Liver (tissue), 9 donors: ENCODE measurements around the gene CCDC92B. TPM values are rescaled to one million over a fixed set of nuclear protein-coding genes. Genes with fewer than 3 reads are reported as not detected.

ENCODE experiments used
- DNase-seq: peaks from one replicate; pipeline ENCODE4 v3.0.0-alpha.2; 2017; ENCODE audit warnings: low spot score
- H3K27ac ChIP-seq, 2 donors: one replicate each; pipeline ENCODE4 v1.7.0; 2013; ENCODE audit warnings: inconsistent platforms in 2 of 2, low read length in 2 of 2, control low read depth in 1 of 2, low read depth in 1 of 2, mild to moderate bottlenecking in 1 of 2
- H3K27me3 ChIP-seq, 4 donors: one replicate each; pipeline versions ENCODE4 v1.6.1 to v1.7.0; 2013; ENCODE audit warnings: low read length in 3 of 4, inconsistent platforms in 1 of 4, mild to moderate bottlenecking in 1 of 4, moderate library complexity in 1 of 4; ENCODE audit not compliant: control insufficient read depth in 4 of 4, insufficient read depth in 4 of 4
- H3K36me3 ChIP-seq, 4 donors: one replicate each; pipeline versions ENCODE4 v1.6.1 to v1.7.0; 2013; ENCODE audit warnings: low read length in 3 of 4, mild to moderate bottlenecking in 3 of 4, low read depth in 1 of 4, moderate library complexity in 1 of 4; ENCODE audit not compliant: control insufficient read depth in 4 of 4, insufficient read depth in 3 of 4
- H3K4me1 ChIP-seq, 4 donors: one replicate each; pipeline versions ENCODE4 v1.6.1 to v1.7.0; 2013; ENCODE audit warnings: low read length in 3 of 4, mild to moderate bottlenecking in 3 of 4, moderate library complexity in 1 of 4; ENCODE audit not compliant: control insufficient read depth in 4 of 4, insufficient read depth in 4 of 4
- H3K4me3 ChIP-seq, 3 donors: one replicate each; pipeline versions ENCODE4 v1.6.1 to v1.7.0; 2013; ENCODE audit warnings: low read length in 3 of 3, control low read depth in 1 of 3, low read depth in 1 of 3, mild to moderate bottlenecking in 1 of 3
- H3K9ac ChIP-seq, 2 donors: one replicate each; pipeline ENCODE4 v1.7.0; 2013; ENCODE audit warnings: low read length in 2 of 2, mild to moderate bottlenecking in 2 of 2, moderate library complexity in 2 of 2, control low read depth in 1 of 2, low read depth in 1 of 2
- H3K9me3 ChIP-seq, 4 donors: one replicate each; pipeline versions ENCODE4 v1.6.1 to v1.7.0; 2013; ENCODE audit warnings: low read length in 3 of 4; ENCODE audit not compliant: control insufficient read depth in 4 of 4
- CTCF ChIP-seq: fragments of 150-350 bp; IDR thresholded peaks from 2 replicates; pipeline ENCODE4 v1.5.1; 2017; ENCODE audit warnings: improper control_type of control experiment, low read depth, low read length; ENCODE audit not compliant: missing input control
- EGR1 ChIP-seq, 2 donors: IDR thresholded peaks; 2 replicates each; pipeline ENCODE4 v1.6.1; 2016 to 2018; ENCODE audit warnings: antibody characterized with exemption in 2 of 2, low read depth in 2 of 2
- FOXA1 ChIP-seq: IDR thresholded peaks from 2 replicates; pipeline ENCODE4 v1.6.1; 2016; ENCODE audit warnings: antibody characterized with exemption
- FOXA2 ChIP-seq: IDR thresholded peaks from 2 replicates; pipeline ENCODE4 v1.6.1; 2016; ENCODE audit warnings: antibody characterized with exemption
- GABPA ChIP-seq, 2 donors: IDR thresholded peaks in 1 of 2; conservative IDR thresholded peaks in 1 of 2; 2 replicates each; pipeline ENCODE4 v1.6.1; 2016; ENCODE audit warnings: antibody characterized with exemption in 2 of 2, mild to moderate bottlenecking in 1 of 2, moderate library complexity in 1 of 2
- HNF4A ChIP-seq, 2 donors: conservative IDR thresholded peaks; 2 replicates each; pipeline ENCODE4 v1.6.1; 2016; ENCODE audit warnings: antibody characterized with exemption in 2 of 2, mild to moderate bottlenecking in 2 of 2
- HNF4G ChIP-seq: IDR thresholded peaks from 2 replicates; pipeline ENCODE4 v1.6.1; 2016; ENCODE audit warnings: antibody characterized with exemption
- JUND ChIP-seq, 2 donors: IDR thresholded peaks; 2 replicates each; pipeline ENCODE4 v1.6.1; 2016; ENCODE audit warnings: antibody characterized with exemption in 2 of 2
- NR2F2 ChIP-seq: IDR thresholded peaks from 2 replicates; pipeline ENCODE4 v1.6.1; 2016; ENCODE audit warnings: antibody characterized with exemption
- RAD21 ChIP-seq, 2 donors: IDR thresholded peaks; 2 replicates each; pipeline ENCODE4 v1.6.1; 2016; ENCODE audit warnings: antibody characterized with exemption in 2 of 2, mild to moderate bottlenecking in 2 of 2
- REST ChIP-seq: IDR thresholded peaks from 2 replicates; pipeline ENCODE4 v1.6.1; 2016; ENCODE audit warnings: antibody characterized with exemption, mild to moderate bottlenecking
- RXRA ChIP-seq, 2 donors: IDR thresholded peaks; 2 replicates each; pipeline ENCODE4 v1.6.1; 2017 to 2018; ENCODE audit warnings: antibody characterized with exemption in 2 of 2, mild to moderate bottlenecking in 1 of 2
- SP1 ChIP-seq: IDR thresholded peaks from 2 replicates; pipeline ENCODE4 v1.6.1; 2018; ENCODE audit warnings: antibody characterized with exemption, mild to moderate bottlenecking
- TAF1 ChIP-seq: conservative IDR thresholded peaks from 2 replicates; pipeline ENCODE4 v1.6.1; 2016; ENCODE audit warnings: antibody characterized with exemption, mild to moderate bottlenecking
- YY1 ChIP-seq: IDR thresholded peaks from 2 replicates; pipeline ENCODE4 v1.6.1; 2016; ENCODE audit warnings: antibody characterized with exemption, mild to moderate bottlenecking
- WGBS: extraction: QIAGEN DNeasy Blood & Tissue Kit; methylation state at CpG from one replicate; pipeline ENCODE4 v1.1.7; 2013; 5-methylcytosine and 5-hydroxymethylcytosine counted together
- polyA plus RNA-seq, 2 donors: library from polyadenylated mRNA; stranded (reverse) in 1 of 2; unstranded in 1 of 2; fragments of 200-250 nt in 1 of 2; fragments of >200 nt in 1 of 2; fragmentation: Nextera tagmentation in 1 of 2; extraction: Ambion mirVana in 1 of 2; gene quantifications; one replicate each; pipeline versions ENCODE4 v1.2.1 to v1.2.3, GENCODE V29; 2013 to 2015
- total RNA-seq, 2 donors: library from RNA; depleted of rRNA; stranded (reverse); fragments of >200 nt; gene quantifications; one replicate each; pipeline ENCODE4 v1.2.3, GENCODE V29; 2014
- TF ChIP-seq, protein P1 (sequence below): IDR thresholded peaks from 2 replicates; pipeline ENCODE4 v1.6.1; 2016; ENCODE audit warnings: antibody characterized with exemption
- TF ChIP-seq, protein P2 (sequence below): IDR thresholded peaks from 2 replicates; pipeline ENCODE4 v1.6.1; 2016; ENCODE audit warnings: antibody characterized with exemption
- TF ChIP-seq, protein P3 (sequence below): IDR thresholded peaks from 2 replicates; pipeline ENCODE4 v1.6.1; 2016; ENCODE audit warnings: antibody characterized with exemption
- donor health status: healthy.
- donor health status: healthy.
- donor health status: healthy.
- donor health status: healthy.
- donor health status: healthy.

CCDC92B gene
- total and polyA plus RNA-seq, 4 donors: not detected

- Histone ChIP-seq H3K36me3 (no peaks in the 10 kb centered on the region), H3K27me3 (peaks cover 0 to 5% (median 0%) of the 10 kb centered on the region in 4 donors), H3K9ac (no peak overlapping the region), H3K4me3 (no peak overlapping the region), H3K4me1 (no peaks in the 10 kb centered on the region), H3K27ac (no peak overlapping the region), H3K9me3 (no peaks in the 10 kb centered on the region)
- DNase-seq: no peak
- TF ChIP-seq, protein P1, sequence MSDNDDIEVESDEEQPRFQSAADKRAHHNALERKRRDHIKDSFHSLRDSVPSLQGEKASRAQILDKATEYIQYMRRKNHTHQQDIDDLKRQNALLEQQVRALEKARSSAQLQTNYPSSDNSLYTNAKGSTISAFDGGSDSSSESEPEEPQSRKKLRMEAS: no peak
- TF ChIP-seq RAD21 (IDR thresholded peaks at IDR 0.05) (no peak), GABPA (IDR thresholded peaks at IDR 0.05 in 1 of 2, conservative IDR thresholded peaks at IDR 0.05 in 1 of 2) (no peak), EGR1 (IDR thresholded peaks at IDR 0.05; ENCODE audit: low read depth in 2 of 2) (no peak), HNF4A (conservative IDR thresholded peaks at IDR 0.05) (no peak), FOXA2 (no peak), SP1 (no peak), RXRA (IDR thresholded peaks at IDR 0.05) (no peak), JUND (IDR thresholded peaks at IDR 0.05) (no peak), YY1 (no peak), CTCF (no peak), TAF1 (no peak), FOXA1 (no peak), HNF4G (no peak), NR2F2 (no peak), REST (no peak)
- TF ChIP-seq, protein P2, sequence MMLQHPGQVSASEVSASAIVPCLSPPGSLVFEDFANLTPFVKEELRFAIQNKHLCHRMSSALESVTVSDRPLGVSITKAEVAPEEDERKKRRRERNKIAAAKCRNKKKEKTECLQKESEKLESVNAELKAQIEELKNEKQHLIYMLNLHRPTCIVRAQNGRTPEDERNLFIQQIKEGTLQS: no peak
- TF ChIP-seq, protein P3, sequence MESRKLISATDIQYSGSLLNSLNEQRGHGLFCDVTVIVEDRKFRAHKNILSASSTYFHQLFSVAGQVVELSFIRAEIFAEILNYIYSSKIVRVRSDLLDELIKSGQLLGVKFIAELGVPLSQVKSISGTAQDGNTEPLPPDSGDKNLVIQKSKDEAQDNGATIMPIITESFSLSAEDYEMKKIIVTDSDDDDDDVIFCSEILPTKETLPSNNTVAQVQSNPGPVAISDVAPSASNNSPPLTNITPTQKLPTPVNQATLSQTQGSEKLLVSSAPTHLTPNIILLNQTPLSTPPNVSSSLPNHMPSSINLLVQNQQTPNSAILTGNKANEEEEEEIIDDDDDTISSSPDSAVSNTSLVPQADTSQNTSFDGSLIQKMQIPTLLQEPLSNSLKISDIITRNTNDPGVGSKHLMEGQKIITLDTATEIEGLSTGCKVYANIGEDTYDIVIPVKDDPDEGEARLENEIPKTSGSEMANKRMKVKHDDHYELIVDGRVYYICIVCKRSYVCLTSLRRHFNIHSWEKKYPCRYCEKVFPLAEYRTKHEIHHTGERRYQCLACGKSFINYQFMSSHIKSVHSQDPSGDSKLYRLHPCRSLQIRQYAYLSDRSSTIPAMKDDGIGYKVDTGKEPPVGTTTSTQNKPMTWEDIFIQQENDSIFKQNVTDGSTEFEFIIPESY: no peak
- 77% methylated on average over 10 of the region's 10 CpGs for WGBS
These were observed 14.5 kb downstream of the CCDC92B start for GRCh38 chr17:2734939-2735338.
